ENCODE results near the gene HNRNPR.
"Not testable (repeated sequence)": the region's sequence is repeated elsewhere in the genome, so short reads cannot be mapped to it uniquely, and the experiment has no call there.

The HNRNPR gene

GRCh38 chr1:23322770-23323169 is 21.3 kb downstream of the HNRNPR start:
- DNase-seq, result no peak

DNA sequence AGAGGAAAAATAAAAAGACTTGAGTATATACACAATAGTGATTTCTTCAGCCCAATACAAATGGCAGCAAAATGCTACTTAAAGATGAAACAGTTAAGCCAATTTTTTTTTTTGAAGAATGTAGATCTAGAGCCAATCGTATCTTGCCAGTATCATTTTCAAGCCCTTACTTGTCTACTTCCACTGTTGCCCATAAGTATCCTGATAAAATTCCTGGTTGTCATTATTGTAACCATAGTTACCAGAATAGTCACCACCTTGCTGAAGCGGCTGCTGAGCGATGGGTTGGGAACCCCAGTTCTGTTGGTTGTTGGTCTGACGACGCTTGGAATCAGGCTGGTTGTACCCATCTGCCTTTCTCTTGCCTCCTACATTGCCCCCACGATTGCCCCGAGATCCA is 33.8 kb downstream of the HNRNPR start:
- DNase-seq, result not testable (repeated sequence)

- no peak for DNase-seq
These were observed 39.9 kb downstream of the HNRNPR start for GRCh38 chr1:23304140-23304620.

- no peak for DNase-seq
These were observed 40.6 kb downstream of the HNRNPR start for GRCh38 chr1:23303524-23303923.

GRCh38 chr1:23296931-23297330 is 47.2 kb downstream of the HNRNPR start:
- no peak for DNase-seq

- no peak for DNase-seq
These were observed 52.4 kb downstream of the HNRNPR start for GRCh38 chr1:23291706-23292105.

DNA sequence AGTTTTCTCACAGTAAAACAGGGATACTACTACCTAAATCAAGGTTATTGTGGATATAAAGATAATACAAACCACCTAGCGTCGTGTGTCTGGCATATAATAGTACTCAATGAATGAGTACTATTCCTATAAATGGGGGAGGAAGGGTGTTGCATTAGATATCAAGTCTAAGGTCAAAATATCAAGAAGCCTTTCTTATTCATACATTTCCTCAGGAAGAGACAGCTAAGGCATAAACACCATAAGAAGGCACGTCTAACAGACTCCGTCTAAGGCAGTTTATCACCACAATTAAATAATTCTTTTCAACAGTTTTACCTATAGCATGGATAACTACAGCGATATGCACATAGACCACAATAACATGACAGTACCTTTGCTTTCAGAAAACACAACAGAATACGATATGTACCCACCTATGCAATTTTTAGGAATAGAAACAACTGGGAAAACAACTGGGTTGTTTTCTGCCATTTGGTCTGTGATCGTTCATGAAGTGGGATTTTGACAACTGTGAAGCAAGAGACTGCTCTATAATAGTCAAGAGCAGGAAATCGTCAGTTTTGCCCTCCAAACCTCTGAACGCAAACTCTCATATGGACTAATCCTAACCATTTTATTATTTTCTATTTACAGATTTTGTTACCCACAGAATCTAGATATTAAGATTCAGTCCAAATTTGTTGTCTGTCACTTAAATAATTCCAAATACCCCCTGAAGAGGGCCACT is 53.1 kb downstream of the HNRNPR start:
- DNase-seq, result no peak

- DNase-seq, result no peak
These were observed 55.4 kb downstream of the HNRNPR start for GRCh38 chr1:23288671-23289070.

- no peak for DNase-seq
These were observed 55.9 kb downstream of the HNRNPR start for GRCh38 chr1:23288201-23288600.

DNA sequence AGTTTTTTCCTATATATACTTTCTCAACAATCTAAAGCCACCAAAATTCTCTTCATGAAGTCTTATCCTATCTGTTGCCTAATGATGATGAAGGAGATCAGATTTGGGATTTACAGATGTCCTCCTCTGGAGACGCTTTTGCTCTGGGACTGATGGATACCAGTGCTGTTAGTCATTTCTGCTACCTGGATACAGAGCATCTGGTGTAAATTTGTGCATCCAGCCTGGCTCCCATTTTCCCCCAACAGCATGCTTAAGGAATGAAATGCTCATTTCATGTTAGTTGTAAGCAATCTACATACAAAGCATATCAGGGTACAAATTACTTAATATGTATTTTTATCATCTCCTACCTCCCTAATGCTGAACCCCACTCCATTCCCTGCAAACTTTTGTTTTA is 57.7 kb downstream of the HNRNPR start:
- no peak for DNase-seq

DNA sequence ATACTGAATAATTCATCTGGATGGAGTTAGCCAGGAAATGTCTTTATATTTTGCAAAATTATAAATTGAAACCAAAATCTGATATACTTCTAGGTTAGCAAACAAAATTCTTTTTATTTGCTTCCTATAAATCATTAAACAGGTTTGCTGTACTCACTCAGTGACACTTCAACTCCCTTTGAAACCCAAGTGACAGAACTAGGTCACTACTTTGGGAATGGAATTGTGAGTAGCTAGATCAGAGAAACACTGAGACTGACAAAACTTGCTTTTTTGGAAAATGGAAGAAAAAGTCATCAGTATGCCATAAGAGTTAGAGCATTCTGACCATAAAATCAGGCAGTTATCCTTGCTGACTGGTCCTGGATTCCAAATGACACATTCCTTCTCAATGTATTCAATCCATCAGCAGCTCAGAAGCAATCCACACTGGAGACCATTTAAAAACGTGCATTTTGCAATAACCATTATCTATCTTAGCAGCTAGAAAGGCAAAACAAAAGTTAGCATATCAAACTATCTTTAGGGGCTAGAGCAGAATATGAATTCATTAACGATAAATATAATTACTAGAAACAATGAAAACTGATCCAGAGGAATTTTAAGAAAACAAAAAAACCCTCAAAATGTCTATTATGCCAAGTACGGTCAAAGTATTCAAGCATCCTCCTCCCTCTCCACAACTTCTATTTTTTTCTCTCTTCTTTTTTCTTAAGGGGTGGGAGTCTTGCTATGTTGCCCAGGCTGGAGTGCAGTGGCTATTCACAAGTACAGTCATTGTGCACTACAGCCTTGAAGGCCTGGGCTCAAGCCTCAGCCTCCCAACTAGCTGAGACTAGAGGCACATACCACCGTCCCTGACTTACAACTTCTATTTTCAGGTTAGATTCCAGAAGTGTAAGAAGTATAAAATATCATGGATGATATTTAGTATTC is 60.1 kb downstream of the HNRNPR start:
- no peak for DNase-seq

DNA sequence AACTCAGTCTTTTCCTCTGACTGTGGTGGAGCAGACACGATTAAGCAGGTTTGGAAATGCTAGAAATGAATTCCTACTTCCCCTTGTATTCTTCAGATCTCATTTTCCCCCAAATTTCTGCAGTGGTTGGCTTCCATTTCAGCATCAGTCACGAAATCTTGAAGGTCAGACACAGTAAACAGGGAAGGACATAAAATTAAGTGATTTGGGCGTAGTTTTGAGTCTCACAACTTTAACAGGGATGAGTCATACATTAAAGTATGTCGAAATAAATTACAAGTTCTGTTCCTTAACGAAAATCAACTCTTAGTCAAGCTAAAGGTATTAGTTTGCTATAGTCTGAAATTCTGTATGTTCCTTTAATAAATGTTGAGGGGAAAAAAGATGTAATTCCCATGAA is 61.1 kb downstream of the HNRNPR start:
- DNase-seq, result no peak

GRCh38 chr1:23278717-23279116 is 65.4 kb downstream of the HNRNPR start:
- DNase-seq, result peak; percentile 8

DNA sequence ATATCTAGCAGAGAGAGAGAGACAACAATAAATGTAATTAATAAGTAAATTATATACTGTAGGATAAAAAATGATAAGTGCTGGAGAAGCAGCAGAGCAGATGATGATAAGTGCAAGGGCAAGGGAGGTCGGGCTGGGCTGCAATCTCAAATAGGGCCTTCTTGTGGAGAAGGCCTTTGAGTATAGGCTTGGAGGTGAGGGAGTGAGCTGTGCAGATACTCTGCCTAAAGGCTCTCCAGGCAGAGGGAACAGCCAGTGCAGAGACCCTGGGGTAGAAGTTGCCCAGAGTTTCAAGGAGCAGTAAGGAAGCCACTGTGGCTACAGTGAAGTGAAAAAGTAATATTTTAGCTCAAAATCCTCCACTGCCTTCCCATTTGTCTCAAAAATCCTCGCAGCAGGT is 67.6 kb downstream of the HNRNPR start:
- DNase-seq, result no peak

DNA sequence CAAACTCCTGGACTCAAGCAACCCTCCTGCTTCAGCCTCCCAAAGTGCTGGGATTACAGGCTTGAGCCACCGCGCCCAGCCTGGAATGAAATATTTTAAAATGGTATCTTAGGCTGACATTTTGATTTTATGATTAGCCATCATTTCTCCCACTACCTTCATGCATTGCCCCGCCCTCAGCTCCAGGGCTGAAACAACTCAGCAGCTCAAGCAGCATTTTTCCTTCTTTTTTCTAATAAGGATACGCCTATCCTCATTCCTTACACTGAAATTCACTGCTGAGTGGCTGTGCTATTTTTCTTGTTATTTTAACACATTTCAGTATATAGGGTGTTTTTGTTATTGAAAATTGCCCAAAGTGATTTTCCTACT is 70.0 kb downstream of the HNRNPR start:
- DNase-seq, result no peak

GRCh38 chr1:23273450-23274133 is 70.5 kb downstream of the HNRNPR start:
- no peak for DNase-seq

GRCh38 chr1:23263380-23263887 is 80.7 kb downstream of the HNRNPR start:
- no peak for DNase-seq

- not testable (repeated sequence) for DNase-seq
These were observed 86.0 kb downstream of the HNRNPR start for GRCh38 chr1:23258082-23258481.

- not testable (repeated sequence) for DNase-seq
These were observed 86.7 kb downstream of the HNRNPR start for GRCh38 chr1:23257371-23257770.

All from NCI-H1436 treated with DMSO at 0.1 percent for 48 hours (cell line).